ENCODE measurements around the gene TBC1D22A. TPM values are rescaled to one million over a fixed set of nuclear protein-coding genes. Genes with fewer than 3 reads are reported as not detected.

The TBC1D22A gene
- total and polyA plus RNA-seq, 8 donors, result 14.4 to 33.5 (median 15.7) TPM

DNA sequence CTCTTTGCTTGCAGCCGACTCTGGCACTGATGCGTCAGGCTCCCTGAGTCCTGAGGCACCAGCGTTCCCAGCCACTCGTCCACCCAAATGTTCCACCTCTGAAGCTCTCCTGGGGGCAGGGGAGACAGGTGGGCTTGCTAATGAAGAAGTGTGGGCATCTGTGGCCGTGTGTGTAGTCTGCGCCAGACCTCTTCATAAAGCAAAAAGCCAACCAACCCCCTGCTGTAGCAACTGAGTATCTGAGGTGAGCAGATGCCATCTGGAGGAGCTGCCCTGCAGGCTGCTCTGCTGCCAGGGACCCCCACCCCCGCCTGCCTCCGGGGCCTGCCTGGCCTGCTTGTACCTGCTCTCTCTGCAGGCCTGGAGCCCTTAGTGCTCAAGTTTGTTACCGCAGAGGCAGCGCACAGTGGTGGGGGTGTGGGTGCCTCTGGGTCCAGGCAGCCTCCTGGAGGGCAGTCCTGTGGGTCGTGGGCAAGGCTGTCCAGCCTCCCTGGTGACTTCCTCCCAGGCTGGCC is 272.5 kb downstream of the TBC1D22A start:
- H3K36me3 ChIP-seq, result peaks cover 0 to 18% of the 10 kb centered on the region in 2 donors
- no peaks in the 10 kb centered on the region for H3K27me3 ChIP-seq
- no peak overlapping the region for H3K4me3 ChIP-seq
- no peak overlapping the region for H3K27ac ChIP-seq
- peaks cover 0 to 2% of the 10 kb centered on the region in 2 donors for H3K4me1 ChIP-seq
- no peak for ATAC-seq
- DNase-seq, result peak in 1 of 4 donors; percentile 59
- no peak for TF ChIP-seq CTCF (IDR thresholded peaks at IDR 0.05)
- no peaks in the 10 kb centered on the region for H3K9me3 ChIP-seq
- intact Hi-C loops (cut with DNase I), result no loop called here

DNA sequence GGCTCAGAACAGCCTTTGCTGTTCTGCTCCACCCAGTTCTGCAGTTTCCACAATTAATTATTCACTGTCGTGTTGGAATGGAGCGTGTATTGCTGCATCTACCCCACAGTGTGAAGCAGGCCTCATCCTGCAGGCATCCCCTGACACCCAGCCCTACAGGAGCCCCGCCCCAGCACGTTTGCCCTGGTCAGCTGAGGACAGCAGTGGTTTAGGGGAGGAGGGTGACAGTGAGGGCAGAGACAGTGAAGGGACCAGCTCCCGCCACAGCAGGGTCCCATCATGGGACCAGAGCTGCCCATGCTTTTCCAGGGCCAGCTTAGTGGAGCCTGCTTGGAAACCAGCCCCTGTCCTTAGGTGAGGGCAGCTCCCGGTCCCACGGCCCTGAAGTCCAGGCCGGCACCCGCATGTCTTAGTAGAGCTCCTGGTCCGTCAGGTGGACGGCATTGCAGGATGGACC is 273.0 kb downstream of the TBC1D22A start:
- Histone ChIP-seq H3K4me3 (no peak overlapping the region), H3K4me1 (peaks cover 0 to 2% of the 10 kb centered on the region in 2 donors), H3K36me3 (peaks cover 0 to 18% of the 10 kb centered on the region in 2 donors), H3K9me3 (no peaks in the 10 kb centered on the region), H3K27ac (no peak overlapping the region), H3K27me3 (no peaks in the 10 kb centered on the region)
- ATAC-seq (no peak), DNase-seq (peak in 1 of 4 donors; percentile 55)
- intact Hi-C loops (cut with DNase I), result no loop called here
- TF ChIP-seq CTCF (IDR thresholded peaks at IDR 0.05), result no peak

GRCh38 chr22:47036352-47036751 is 273.9 kb downstream of the TBC1D22A start:
- DNase-seq, result no peak
- ATAC-seq, result no peak
- Histone ChIP-seq H3K27ac (no peak overlapping the region), H3K36me3 (peaks cover 0 to 18% of the 10 kb centered on the region in 2 donors), H3K4me1 (peaks cover 0 to 2% of the 10 kb centered on the region in 2 donors), H3K9me3 (no peaks in the 10 kb centered on the region), H3K4me3 (no peak overlapping the region), H3K27me3 (no peaks in the 10 kb centered on the region)
- TF ChIP-seq CTCF (IDR thresholded peaks at IDR 0.05), result no peak
- intact Hi-C loops (cut with DNase I), result no loop called here

- no peak overlapping the region for H3K4me3 ChIP-seq
- H3K36me3 ChIP-seq, result peaks cover 0 to 18% of the 10 kb centered on the region in 2 donors
- intact Hi-C loops (cut with DNase I), result no loop called here
- H3K9me3 ChIP-seq, result no peaks in the 10 kb centered on the region
- no peaks in the 10 kb centered on the region for H3K27me3 ChIP-seq
- DNase-seq (no peak), ATAC-seq (no peak)
- no peak for TF ChIP-seq CTCF (IDR thresholded peaks at IDR 0.05)
- H3K4me1 ChIP-seq, result peaks cover 0 to 2% of the 10 kb centered on the region in 2 donors
- H3K27ac ChIP-seq, result no peak overlapping the region
These were observed 274.6 kb downstream of the TBC1D22A start for GRCh38 chr22:47036936-47037485.

DNA sequence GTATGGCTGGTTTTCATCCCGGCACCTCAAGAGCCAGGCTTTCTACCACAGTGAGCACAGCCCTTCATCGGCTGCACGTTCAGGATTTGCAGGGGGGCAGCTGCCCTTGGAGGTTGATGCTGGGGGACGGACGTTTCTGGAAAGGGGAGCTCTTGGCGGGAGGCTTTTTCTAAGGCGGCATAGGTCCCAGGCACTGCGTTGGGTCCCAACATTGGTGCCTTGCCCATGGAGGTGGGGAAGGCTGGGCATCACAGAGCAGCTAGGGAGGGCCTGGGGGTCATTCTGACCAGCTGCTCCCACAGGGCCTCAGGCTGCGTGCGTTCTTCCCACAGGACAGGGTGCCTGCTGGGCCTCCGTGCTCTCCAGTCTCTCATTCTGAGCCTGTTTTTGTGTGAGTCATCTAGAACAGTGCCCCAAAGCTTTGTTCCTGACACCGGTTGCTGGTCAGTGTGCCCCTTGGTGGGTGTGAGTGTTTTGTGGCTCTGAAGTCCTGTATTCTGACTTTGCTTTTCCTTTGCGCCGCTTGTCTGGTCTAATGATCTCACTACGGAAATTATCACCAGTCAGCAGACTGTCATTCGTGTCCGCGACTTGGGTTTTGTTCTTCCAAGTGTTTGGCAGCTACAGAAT is 275.9 kb downstream of the TBC1D22A start:
- Histone ChIP-seq H3K4me1 (peaks cover 0 to 4% of the 10 kb centered on the region in 2 donors), H3K9me3 (no peaks in the 10 kb centered on the region), H3K27ac (no peak overlapping the region), H3K27me3 (no peaks in the 10 kb centered on the region), H3K36me3 (peaks cover 0 to 18% of the 10 kb centered on the region in 2 donors), H3K4me3 (no peak overlapping the region)
- ATAC-seq (no peak), DNase-seq (no peak)
- no peak for TF ChIP-seq CTCF (IDR thresholded peaks at IDR 0.05)
- intact Hi-C loops (cut with DNase I), result no loop called here

Data from left lung (tissue), 10 donors.